GM18867 (cell line): ENCODE results near the gene CCDC148.

Experiments used
- ATAC-seq: cut with Tn5 transposase; IDR thresholded peaks from one replicate; pipeline ENCODE4 v1.9.1; 2021; ENCODE audit warnings: mild to moderate bottlenecking, moderate library complexity; ENCODE audit not compliant: unreplicated experiment

CCDC148 gene

GRCh38 chr2:158456309-158457066 is at the start of gene CCDC148, which contains the start of gene PKP4:
Gene CCDC148 (minus strand): TSS chr2:158456753. CDS start chr2:158456439, 314 bp downstream.
Gene PKP4 (plus strand): TSS chr2:158456952. CDS start chr2:158533185, 76,233 bp downstream.
- ATAC-seq = peak; percentile 94

GRCh38 chr2:158505448-158505934 is 48.9 kb upstream of the CCDC148 start:
- no peak for ATAC-seq

DNA sequence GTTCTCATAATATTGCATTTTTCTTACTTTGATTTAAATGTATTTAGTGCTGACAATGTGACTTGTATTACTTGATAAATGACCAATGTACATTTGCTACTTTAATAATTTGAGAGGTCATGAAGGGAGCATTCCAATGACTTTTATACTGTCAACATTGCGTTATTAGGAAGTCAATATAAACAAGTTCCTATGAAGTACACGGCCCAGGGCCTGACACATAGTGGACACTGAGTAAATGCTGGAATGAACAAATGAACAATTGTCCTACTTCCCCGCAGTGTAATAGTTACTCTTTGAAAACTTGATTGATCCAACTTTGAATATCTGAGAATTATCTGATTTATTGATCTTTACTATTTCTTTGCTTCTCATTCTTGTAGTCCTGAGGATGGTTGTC is 47.5 kb upstream of the CCDC148 start:
- ATAC-seq = no peak

DNA sequence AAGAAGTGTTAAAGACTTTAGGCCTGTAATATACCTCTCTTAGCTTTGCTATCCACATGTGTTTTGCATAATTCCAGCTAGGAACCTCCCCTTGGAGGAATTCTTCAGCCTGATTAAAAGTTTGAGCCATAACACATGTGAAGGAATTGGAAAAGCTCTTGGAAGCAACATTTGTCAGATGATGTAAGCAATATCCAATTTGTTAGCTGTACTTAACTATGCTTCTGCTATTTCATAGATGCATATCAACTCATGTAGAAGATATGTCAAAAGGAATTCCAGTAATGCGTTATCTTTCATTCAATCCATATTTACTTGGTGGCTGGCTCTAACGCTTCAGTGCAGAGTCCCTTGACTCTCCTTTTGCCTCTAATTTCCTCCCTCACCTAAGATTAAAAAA is 46.4 kb upstream of the CCDC148 start:
- no peak for ATAC-seq

- no peak for ATAC-seq
Measured at GRCh38 chr2:158501301-158501700, 44.7 kb upstream of the CCDC148 start.

DNA sequence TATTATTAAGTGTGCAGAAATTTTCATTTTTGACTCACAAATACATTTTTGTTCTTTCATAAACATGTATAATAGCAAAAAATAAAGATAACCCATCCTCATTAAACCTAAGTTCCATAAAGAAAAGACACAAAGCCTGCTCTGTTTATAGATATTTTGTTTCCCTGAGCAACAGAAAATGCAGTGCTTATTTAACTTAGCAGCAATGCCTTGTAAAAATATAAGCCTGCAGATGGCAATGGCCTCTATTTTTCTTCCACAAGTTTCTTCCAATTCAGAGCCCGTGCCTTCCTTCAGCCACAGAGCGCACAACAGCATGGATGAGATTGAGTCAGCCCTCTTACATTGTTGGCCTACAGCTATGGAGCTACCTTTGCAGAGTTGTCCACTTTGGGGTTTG is 43.8 kb upstream of the CCDC148 start:
- no peak for ATAC-seq

- ATAC-seq = no peak
Measured at GRCh38 chr2:158499383-158499782, 42.8 kb upstream of the CCDC148 start.

GRCh38 chr2:158498749-158499136 is 42.2 kb upstream of the CCDC148 start:
- ATAC-seq = no peak

DNA sequence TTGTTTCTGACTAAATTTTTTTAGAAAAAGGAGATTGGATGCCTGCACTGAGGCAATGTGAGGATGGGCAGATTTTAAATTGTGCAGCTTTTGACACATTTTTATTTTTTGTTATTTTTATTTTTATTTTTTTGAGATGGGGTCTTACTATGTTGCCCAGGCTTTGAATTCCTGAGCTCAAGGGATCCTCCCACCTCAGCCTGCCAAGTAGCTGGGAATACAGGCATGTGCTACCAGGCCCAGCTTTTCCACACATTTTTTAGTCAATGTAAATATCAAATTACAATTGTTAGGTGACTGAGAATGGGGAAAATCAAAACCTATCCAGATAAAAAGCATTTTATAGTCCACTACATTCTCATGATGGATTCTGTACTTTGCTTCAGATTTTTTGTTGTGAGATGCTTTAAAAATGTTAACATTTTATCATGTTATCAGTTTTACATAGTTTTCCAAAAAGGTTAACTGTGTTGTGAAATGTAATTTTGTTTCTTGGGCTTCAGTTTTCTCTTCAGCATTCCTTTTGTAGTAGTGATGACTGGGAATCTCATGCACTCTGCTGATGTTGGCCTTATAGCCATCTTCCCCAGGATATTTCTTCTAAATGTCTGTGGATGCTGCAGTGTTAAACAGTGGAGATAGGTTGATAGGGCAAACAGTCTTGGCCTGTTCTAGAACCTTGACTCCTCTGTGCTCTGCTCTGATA is 41.6 kb upstream of the CCDC148 start:
- no peak for ATAC-seq

GRCh38 chr2:158497486-158497885 is 40.9 kb upstream of the CCDC148 start:
- no peak for ATAC-seq

GRCh38 chr2:158496986-158497385 is 40.4 kb upstream of the CCDC148 start:
- no peak for ATAC-seq

DNA sequence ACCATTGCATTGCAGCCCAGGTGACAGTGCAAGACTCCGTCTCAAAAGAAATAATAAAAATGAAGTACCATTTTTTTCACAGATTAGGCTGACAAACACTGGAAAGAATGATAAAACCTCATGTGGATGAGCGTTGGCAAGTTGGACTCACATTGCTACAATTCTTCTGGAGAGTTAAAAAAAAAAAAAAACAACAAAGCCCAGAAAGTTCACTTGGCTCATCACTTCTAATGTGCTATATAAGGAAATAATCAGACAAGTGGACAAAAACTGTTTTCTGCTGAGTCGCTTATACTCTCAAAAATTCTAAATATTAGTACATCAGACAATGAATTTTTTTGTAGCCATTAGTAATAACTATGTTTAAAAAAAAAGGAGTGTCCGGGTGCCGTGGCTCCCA is 38.6 kb upstream of the CCDC148 start:
- ATAC-seq = no peak

DNA sequence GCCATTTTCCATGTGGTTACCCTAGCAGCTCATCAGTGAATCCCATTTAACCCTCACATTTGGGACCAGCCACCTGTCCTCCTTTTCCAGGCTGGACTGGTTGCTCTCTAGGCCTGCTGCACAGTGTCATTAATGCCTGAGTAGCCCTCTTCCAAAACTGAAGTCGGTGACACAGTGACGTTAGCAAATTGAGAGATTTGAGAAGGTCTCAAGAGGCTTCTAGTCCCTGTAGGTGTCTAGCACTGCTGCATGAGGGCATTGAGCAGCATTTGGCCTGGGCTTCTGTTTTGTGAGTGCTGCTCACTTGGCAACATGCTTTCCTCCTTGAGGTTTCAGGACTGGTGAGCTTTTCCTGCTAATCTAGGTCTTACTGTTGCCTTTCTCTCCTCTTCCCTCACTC is 36.9 kb upstream of the CCDC148 start:
- no peak for ATAC-seq

DNA sequence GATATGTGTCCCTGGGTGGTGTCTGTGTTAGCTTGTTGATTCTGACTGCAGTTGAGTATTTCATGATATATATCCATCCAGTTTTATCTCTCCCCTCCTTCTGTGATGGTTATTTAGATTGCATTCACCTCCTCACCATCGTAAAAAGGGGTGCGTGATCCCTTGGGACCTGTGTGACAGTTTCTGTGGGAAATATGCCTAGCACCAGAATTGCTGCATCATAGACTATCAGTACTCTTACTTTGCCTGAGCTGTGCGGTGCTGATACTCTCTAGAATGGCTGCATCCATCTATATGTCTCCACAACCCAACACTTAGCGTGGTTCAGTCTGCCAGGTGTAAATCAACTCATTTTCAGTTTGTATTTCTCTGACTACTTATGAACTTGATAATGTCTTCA is 34.5 kb upstream of the CCDC148 start:
- ATAC-seq = no peak

DNA sequence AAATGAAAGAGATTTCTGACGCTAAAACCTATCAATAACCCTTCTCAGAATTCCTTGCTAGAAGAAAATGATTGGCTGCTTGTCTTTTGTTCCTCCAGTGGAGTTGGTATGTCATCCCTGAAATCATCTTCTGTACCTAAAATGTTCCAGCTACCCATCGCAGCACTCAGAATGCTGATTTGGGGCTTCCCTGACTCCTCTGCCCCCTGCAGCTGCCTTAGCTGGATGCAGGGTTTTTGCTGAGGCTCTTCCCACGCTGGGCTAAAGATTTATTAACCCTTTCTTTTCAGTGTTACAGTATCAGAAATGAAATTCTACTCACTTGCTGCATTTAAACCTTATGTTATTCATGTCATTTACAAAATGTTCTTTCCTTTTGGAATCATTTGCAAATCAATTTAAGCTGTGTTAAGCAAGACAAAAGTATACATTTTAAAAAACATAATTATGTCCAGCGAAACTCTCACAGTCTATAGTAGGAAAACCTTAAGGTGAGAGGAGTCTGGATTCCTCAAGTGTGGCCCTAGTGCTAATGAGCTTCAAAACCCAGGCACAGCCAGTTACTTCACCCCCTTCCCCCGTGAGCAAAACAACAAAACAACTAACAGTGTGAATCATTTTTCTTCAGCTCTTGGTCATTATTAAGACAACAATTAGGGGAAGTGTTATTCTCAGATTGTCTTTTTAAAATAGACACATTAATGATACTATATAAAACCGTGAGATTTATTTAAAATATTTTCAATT is 33.0 kb upstream of the CCDC148 start:
- ATAC-seq = no peak

DNA sequence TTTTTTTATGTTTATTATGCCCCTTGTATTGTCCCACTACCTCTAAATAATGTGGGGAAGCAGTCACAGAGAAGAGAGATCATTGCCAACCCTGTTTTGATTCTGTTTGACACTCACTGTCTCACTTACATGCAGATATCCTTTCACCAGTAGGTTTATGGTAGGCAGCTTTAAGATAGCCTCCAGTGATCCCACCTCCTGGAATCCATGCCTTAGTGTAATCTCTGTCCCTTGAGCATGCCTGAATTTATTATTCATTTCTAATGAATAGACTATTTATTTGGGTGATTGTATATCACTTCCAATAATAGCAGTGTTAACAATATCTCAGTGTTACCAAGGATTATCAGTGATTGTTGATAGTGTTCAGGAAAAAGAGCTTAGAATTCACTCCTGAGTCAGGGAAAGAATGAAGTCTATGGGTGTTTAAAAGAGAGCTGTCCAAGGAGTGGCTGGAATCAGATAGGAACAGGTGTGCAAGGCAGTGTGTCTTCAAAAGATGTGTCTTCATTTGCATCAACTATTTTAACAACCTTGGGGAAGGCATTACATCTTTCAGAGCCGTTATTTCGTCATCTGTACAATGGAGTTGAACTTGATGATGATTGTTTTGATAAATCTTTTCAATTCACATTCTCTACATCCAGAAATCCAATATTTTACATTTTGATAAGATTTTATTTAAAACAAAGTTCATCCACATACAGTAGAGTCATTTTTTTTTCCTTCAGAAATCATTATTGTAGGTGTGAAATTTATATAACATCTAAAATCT is 32.1 kb upstream of the CCDC148 start:
- ATAC-seq = no peak

DNA sequence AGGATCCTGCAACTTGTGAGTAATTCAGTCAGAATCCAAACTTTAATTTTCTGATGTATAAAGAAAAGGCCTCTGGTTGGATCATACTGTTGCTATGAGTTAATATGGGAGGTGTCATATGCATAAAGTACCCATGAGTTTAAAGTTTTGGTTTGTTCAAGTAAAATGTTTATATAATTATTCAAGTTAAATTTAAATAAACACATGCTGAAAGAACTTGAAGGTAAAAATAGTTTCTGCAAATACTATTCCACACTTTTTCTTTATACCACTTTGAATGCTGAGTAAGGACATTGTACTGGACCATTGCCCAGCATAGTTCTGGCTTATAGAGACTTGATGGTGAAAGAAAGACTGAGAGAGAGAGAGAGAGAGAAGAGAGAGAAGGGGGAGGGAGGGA is 30.9 kb upstream of the CCDC148 start:
- no peak for ATAC-seq

- ATAC-seq = peak; percentile 52
Measured at GRCh38 chr2:158486970-158487325, 30.4 kb upstream of the CCDC148 start.

DNA sequence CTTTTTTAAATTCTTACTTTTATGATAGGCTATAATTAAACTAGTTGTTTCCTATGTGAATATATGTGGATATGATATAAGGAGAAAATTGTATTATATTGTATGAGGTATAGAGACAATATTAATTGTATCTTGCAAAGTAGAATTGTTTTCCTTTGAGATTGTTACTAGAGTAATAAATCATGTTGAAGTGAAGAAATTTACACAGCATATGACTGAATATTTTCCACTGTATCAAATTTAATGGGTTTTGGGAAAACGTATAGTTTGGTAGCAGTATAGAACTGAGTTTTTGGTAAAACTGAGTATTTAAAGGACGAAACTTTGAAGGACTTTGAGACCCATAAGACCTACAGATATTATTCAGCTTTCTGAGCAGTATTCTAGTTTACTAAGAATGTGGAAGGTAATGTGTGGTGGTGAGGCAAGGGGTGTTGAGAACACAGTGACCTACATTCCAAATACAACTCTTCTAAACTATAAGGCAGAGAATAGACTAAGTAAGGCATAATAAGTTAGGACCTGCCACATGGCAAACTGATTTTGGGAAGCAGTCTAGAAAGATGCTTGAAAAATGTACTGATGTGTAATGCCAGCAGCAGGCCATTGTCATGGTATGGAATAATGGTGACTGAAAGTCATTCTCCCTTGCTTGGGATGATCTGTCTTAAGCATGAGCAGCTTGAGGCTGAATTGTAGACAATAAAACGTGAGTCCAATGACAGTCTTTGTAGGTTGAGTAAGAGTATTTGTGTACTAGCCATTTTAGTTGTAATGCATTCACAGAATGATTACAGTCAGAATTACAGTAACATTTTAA is 29.8 kb upstream of the CCDC148 start:
- peak; percentile 11 for ATAC-seq
